HCT116 (cell line): ENCODE measurements around the gene CT45A1.
"Not testable (repeated sequence)": the region's sequence is repeated elsewhere in the genome, so short reads cannot be mapped to it uniquely, and the experiment has no call there.

Experiments used
- CEBPB ChIP-seq: IDR thresholded peaks from 2 replicates; pipeline ENCODE4 v1.6.1; 2012; ENCODE audit warnings: low read depth
- CTCF ChIP-seq, 3 experiments: fragments of 200-600 bp in 1 of 3; sonication (generic) in 1 of 3; IDR thresholded peaks in 2 of 3; conservative IDR thresholded peaks in 1 of 3; 2 replicates each; pipeline ENCODE4 v1.5.1; 2012 to 2017; ENCODE audit warnings: low read depth in 2 of 3, low read length in 2 of 3, antibody characterized with exemption in 1 of 3, borderline replicate concordance in 1 of 3, control low read depth in 1 of 3, mild to moderate bottlenecking in 1 of 3, mixed read lengths in 1 of 3, mixed run types in 1 of 3, moderate library complexity in 1 of 3; ENCODE audit not compliant: insufficient read depth in 1 of 3
- EZH2 ChIP-seq: fragments of 200-600 bp; sonication (generic); IDR thresholded peaks from 2 replicates; pipeline ENCODE4 v1.6.1; 2017; ENCODE audit warnings: antibody characterized with exemption, mixed run types
- MAX ChIP-seq: IDR thresholded peaks from 2 replicates; pipeline ENCODE4 v1.6.1; 2012
- POLR2A ChIP-seq: IDR thresholded peaks from 2 replicates; pipeline ENCODE4 v1.7.0; 2011; ENCODE audit warnings: borderline replicate concordance; ENCODE audit not compliant: insufficient read depth, insufficient read length; ENCODE audit errors: extremely low read depth
- POLR2AphosphoS5 ChIP-seq: IDR thresholded peaks from 2 replicates; pipeline ENCODE4 v1.6.1; 2011; ENCODE audit warnings: mild to moderate bottlenecking, low read depth, low read length, moderate library complexity
- SRF ChIP-seq: IDR thresholded peaks from 2 replicates; pipeline ENCODE4 v1.6.1; 2012; ENCODE audit warnings: low read depth

DNA sequence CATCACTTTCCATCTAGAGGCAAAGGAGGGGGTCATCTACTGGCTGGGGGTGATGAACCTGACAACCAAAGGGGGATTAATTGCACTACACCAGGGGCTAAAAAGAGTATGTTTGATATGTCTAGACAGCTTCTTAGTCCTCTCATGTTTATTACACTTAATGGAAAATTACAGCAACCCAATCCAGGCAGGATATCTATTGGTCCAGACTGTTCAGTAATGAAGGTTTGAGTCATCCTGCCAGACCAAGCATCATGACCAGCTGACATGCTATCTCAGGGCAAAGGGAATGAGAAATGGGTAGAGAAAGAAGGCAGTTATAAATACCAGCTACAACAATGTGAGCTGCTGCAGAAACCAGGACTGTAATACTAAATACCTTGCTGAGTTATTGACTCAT is 40.5 kb upstream of the CT45A1 start:
- TF ChIP-seq POLR2AphosphoS5; CTCF (IDR thresholded peaks at IDR 0.05 in 2 of 3, conservative IDR thresholded peaks at IDR 0.05 in 1 of 3; ENCODE audit: borderline replicate concordance in 1 of 3, insufficient read depth in 1 of 3, low read depth in 2 of 3, low read length in 2 of 3); MAX; SRF; POLR2A; EZH2; CEBPB: not testable (repeated sequence)
